22Rv1 (cell line): ENCODE results near the gene SLC36A1.

Experiments used
- CTCF ChIP-seq: fragments of 450-650 bp; IDR thresholded peaks from 2 replicates; pipeline ENCODE4 v1.5.1; 2017; ENCODE audit warnings: mild to moderate bottlenecking
- ZFX ChIP-seq: fragments of 450-650 bp; IDR thresholded peaks from 2 replicates; pipeline ENCODE4 v1.6.1; 2017; ENCODE audit warnings: antibody characterized with exemption, borderline replicate concordance

GRCh38 chr5:151406322-151406947 is 41.0 kb upstream of the SLC36A1 start:
- peak; percentile 80 for TF ChIP-seq CTCF
- TF ChIP-seq ZFX, result no peak
